Hippocampal formation (tissue), 2 donors: ENCODE results near the gene OR6C76.

Experiments used
- DNase-seq, 2 donors: peaks; one replicate each; lab custom pipeline; 2025; lab: John Stamatoyannopoulos, UW

The OR6C76 gene

GRCh38 chr12:55469291-55469690 lies 43.2 kb downstream of the OR6C76 start:
- no peak for DNase-seq

- no peak for DNase-seq
Measured at GRCh38 chr12:55470088-55470829, 44.2 kb downstream of the OR6C76 start, which contains the start of gene OR6C70. OR6C70 (minus strand) TSS chr12:55470138; CDS start chr12:55470138, 0 bp downstream.

GRCh38 chr12:55472264-55472663 lies 46.2 kb downstream of the OR6C76 start:
- DNase-seq, result no peak
